Central memory CD8-positive, alpha-beta T cell (primary cell): Measurements from ENCODE around the gene MKS1.

Experiments used
- ATAC-seq: fragments of 150-1000 bp; cut with Tn5 transposase; replicated peaks from 2 replicates; pipeline ENCODE4 v1.10.0; 2022; ENCODE audit warnings: mild to moderate bottlenecking, moderate FRiP score, moderate number of reproducible peaks; ENCODE audit not compliant: poor library complexity, severe bottlenecking; ENCODE audit errors: extremely low read depth
- DNase-seq, 2 donors: peaks; one replicate each; pipeline ENCODE4 v3.0.0; 2021; ENCODE audit warnings: low spot score in 2 of 2
- H3K27ac Mint-ChIP-seq: one replicate; pipeline ENCODE4 v1.8.0; 2022; ENCODE audit warnings: low read depth, mild to moderate bottlenecking, moderate library complexity, mixed read lengths
- H3K27me3 Mint-ChIP-seq: one replicate; pipeline ENCODE4 v1.8.0; 2022; ENCODE audit warnings: mixed read lengths
- H3K36me3 Mint-ChIP-seq: one replicate; pipeline ENCODE4 v1.8.0; 2022; ENCODE audit warnings: mild to moderate bottlenecking, moderate library complexity, mixed read lengths; ENCODE audit not compliant: insufficient read depth
- H3K4me1 Mint-ChIP-seq: one replicate; pipeline ENCODE4 v1.8.0; 2022; ENCODE audit warnings: mixed read lengths
- H3K4me3 Mint-ChIP-seq: one replicate; pipeline ENCODE4 v1.8.0; 2022; ENCODE audit warnings: mild to moderate bottlenecking, moderate library complexity, mixed read lengths
- H3K9me3 Mint-ChIP-seq: one replicate; pipeline ENCODE4 v1.8.0; 2022; ENCODE audit warnings: mixed read lengths

MKS1 gene

DNA sequence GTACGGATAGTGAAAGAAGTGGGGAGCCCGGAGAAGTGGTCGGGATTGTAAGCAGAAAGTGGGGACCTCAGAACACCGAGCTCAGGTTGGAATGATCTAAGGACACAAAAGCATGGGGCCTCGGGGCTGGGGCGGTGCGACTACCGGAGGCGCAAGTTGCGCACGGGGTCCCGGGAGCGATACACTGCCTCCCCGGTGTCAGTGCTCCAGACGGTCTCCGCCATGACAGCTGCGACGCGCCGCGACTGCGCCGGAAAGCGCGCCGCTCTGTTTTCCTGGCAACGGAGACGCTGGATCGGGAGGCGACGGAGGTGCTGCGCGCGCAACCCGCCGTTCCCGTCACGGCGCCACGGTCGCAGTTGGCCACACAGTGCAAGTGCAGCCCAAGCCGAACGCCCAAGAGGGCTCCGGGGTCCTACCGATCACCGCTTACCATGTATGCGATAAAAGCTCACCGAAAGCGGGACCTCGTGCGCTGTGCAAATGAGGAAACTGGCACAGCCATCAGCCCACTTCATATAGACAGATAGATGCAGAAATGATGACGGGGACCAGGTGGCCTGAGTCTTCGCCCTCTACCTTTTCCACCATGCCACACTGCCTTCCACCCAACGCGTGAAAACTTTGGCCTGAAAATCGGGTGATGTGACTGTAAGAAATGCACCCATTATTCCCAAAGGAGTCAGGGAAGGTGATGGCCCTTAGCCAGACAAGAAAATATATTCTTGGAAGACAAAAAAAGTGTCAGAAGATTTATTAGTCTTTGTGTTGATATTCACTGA lies at the start of gene MKS1:
TSS of gene MKS1 (minus strand) at position 249 of the 782 bp plus-strand sequence. CDS start at position 224, 25 bp downstream.
- Mint-ChIP-seq H3K4me1 (peaks cover 14% of the 10 kb centered on the region), H3K4me3 (peak within 1 kb of the TSS; percentile 90), H3K36me3 (peaks cover 22% of the 10 kb centered on the region), H3K27ac (peak within 1 kb of the TSS; percentile 96), H3K9me3 (no peaks in the 10 kb centered on the region), H3K27me3 (peaks cover 2% of the 10 kb centered on the region)
- ATAC-seq (peak; percentile 96), DNase-seq (peak; percentile 88 to 94)

DNA sequence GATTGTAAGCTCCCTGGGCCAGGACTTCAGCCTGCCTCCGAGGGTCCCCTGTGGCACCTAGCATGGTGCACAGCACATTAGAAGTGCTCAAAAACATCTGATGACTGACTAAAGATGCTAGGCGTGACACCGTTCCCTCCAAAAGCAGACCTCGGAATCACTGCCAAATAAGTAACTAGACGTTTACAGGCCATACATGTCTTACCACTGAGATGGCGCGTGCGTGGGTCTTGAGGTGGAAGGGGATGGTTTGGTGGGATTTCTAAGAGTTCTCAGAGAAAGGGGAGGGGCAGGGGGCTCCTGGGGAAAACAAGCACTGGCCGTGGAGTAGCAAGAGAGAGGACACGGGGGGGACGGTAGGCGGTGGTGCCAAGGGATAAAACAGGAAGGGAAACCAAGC lies 49.3 kb upstream of the MKS1 start:
- Mint-ChIP-seq H3K27me3 (peaks cover 66% of the 10 kb centered on the region), H3K27ac (no peak overlapping the region), H3K4me3 (no peak overlapping the region), H3K4me1 (no peaks in the 10 kb centered on the region), H3K9me3 (no peaks in the 10 kb centered on the region), H3K36me3 (peaks cover 2% of the 10 kb centered on the region)
- DNase-seq (peak in 1 of 2 donors; percentile 8), ATAC-seq (no peak)

DNA sequence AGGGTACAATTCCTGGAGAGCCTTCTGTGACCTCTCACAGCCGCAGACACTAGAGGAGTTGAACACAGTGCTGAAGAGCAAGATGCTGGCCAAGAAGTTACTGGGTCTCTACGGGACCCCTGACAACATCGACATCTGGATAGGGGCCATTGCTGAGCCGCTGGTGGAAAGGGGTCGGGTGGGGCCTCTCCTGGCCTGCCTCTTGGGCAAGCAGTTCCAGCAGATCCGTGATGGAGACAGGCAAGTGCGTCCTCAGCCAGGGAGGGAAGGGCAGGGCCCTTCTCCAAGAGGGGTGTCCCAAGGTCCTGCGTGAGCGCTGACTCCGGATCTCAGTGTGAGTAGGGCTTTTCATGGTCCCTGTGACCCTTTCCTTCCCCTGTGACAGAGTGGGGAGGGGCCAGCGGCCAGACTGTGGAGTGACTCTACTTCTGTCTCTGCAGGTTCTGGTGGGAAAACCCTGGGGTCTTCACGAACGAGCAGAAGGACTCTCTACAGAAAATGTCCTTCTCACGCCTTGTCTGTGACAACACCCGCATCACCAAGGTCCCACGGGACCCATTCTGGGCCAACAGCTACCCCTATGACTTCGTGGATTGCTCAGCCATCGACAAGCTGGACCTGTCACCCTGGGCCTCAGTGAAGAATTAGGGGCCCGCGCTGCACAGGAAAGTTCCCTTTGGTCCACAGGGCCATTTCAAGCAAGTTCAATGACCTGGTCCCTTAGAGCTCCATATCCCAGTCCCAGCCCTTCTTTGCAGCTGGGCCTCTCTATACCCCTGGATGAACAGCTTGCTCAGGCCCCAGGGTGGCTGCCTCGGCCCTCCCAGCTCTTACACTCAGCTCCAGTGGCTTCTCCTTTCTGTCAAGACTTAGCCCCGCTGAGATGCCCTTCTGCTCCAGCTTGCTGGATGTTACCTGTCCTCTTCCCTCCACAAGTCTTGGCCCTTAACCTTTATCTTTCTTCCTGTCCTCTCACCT lies 48.6 kb upstream of the MKS1 start:
- Mint-ChIP-seq H3K9me3 (no peaks in the 10 kb centered on the region), H3K27ac (no peak overlapping the region), H3K36me3 (peaks cover 2% of the 10 kb centered on the region), H3K4me1 (no peaks in the 10 kb centered on the region), H3K27me3 (peaks cover 66% of the 10 kb centered on the region), H3K4me3 (no peak overlapping the region)
- peak in 1 of 2 donors; percentile 10 for DNase-seq
- ATAC-seq: no peak

DNA sequence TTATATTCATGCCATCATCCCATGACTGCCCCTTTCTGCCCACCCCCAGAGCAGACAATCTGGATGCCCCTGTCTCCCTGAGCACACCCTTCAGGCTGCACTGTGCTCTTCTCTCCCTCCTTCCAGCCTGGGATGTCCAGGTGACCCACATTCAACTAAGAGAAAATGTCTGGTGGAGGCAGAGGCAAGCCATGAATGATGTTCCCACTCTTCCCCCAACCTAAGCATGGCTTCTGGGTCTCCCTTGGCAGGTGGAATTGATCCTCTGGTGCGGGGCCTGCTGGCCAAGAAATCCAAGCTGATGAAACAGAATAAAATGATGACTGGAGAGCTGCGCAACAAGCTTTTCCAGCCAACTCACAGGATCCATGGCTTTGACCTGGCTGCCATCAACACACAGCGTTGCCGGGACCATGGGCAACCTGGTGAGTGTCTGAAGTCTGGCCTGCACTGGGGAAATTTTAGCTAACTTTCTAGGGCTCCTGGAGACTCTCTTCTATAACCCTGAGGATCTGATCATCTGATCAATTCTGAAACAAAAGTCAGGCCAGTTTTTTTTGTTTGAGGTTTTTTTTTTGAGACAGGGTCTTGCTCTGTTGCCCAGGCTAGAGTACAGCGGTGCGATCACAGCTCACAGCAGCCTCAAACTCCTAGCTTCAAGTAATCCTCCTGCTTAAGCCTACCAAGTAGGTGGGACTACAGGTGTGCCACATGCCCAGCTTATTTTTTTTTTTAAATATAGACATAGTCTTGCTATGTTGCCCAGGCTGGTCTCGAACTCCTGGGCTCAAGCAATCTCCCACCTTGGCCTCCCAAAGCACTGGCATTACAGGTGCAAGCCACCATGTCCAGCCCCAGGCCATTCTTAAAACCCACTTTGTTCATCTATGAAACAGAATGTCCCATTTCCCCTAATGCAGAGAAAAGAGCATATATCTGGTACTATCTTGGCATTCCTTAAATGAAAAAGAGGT lies 47.1 kb upstream of the MKS1 start:
- DNase-seq (peak in 1 of 2 donors; percentile 5), ATAC-seq (no peak)
- H3K4me1 Mint-ChIP-seq: no peaks in the 10 kb centered on the region
- H3K27me3 Mint-ChIP-seq: peaks cover 72% of the 10 kb centered on the region
- H3K36me3 Mint-ChIP-seq: peaks cover 2% of the 10 kb centered on the region
- no peak overlapping the region for H3K27ac Mint-ChIP-seq
- H3K4me3 Mint-ChIP-seq: no peak overlapping the region
- H3K9me3 Mint-ChIP-seq: no peaks in the 10 kb centered on the region

DNA sequence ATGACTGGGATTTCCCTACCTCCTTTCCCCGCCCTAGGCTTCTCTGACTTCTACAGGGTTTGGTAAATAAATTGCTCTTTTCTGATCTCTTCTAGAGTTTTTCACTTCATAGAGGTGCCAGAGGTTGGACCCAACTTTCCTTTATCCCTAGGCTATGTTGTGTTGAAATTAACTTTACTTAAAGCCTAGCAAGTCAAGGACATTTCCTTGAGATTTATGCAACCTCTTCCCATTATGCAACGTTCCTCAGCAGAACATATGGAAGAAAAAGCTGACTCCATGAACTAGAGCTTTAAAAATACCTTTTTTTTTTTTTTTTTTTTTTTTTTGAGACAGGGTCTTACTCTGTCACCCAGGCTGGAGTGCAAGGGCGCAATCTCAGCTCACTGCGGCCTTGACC lies 46.2 kb upstream of the MKS1 start:
- ATAC-seq: no peak
- peaks cover 81% of the 10 kb centered on the region for H3K27me3 Mint-ChIP-seq
- H3K4me1 Mint-ChIP-seq: no peaks in the 10 kb centered on the region
- H3K9me3 Mint-ChIP-seq: no peaks in the 10 kb centered on the region
- no peak overlapping the region for H3K4me3 Mint-ChIP-seq
- peaks cover 2% of the 10 kb centered on the region for H3K36me3 Mint-ChIP-seq
- no peak overlapping the region for H3K27ac Mint-ChIP-seq
- no peak for DNase-seq

DNA sequence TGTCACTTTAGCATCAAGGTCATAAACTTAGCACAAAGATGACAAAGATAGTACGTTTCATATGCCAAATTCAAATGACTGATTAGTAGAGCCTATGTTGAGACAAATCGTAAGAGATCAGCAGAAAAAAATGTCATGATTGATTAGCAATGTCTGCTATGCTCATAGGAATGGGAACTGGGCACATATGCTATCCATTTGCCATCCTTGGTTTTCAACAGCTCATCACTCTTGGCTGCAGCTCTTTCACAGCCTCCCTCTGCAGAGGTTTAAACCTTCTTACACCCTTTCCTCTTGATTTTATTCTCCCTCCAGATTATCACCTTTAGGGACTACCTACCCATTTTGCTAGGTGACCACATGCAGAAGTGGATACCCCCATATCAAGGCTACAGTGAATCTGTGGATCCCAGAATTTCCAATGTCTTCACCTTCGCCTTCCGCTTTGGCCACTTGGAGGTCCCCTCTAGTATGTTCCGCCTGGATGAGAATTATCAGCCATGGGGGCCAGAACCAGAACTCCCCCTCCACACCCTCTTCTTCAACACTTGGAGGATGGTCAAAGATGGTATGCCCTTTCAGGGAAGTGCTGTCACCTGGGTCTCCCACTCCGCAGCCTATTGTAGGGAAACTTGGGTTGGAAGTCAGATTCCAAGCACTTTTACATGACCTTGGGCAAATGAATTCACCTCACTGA lies 45.5 kb upstream of the MKS1 start:
- H3K4me3 Mint-ChIP-seq: no peak overlapping the region
- peaks cover 2% of the 10 kb centered on the region for H3K36me3 Mint-ChIP-seq
- DNase-seq: no peak
- no peaks in the 10 kb centered on the region for H3K9me3 Mint-ChIP-seq
- ATAC-seq: no peak
- no peaks in the 10 kb centered on the region for H3K4me1 Mint-ChIP-seq
- no peak overlapping the region for H3K27ac Mint-ChIP-seq
- peaks cover 87% of the 10 kb centered on the region for H3K27me3 Mint-ChIP-seq

DNA sequence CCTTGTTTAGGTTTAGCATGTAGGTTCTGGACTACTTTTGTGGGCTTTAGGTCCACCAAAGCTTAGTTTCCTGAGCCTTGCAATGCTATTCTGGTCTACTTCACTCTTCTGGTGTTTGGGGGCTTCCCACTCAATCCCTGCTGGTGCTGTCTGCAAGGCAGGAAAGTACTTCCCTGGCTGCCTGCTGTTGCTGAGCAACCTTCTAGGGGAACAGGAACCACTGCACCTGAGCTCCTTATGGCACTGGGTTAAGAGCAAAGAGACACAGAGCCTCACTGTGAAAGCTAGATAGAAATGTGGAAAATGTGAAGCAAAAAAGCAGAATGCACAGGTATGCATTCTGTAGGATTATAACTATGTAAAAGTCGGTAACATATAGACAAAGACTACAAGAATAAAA lies 44.7 kb upstream of the MKS1 start:
- Mint-ChIP-seq H3K4me3 (no peak overlapping the region), H3K27me3 (peaks cover 94% of the 10 kb centered on the region), H3K4me1 (no peaks in the 10 kb centered on the region), H3K36me3 (peaks cover 2% of the 10 kb centered on the region), H3K27ac (no peak overlapping the region), H3K9me3 (no peaks in the 10 kb centered on the region)
- no peak for ATAC-seq
- no peak for DNase-seq

DNA sequence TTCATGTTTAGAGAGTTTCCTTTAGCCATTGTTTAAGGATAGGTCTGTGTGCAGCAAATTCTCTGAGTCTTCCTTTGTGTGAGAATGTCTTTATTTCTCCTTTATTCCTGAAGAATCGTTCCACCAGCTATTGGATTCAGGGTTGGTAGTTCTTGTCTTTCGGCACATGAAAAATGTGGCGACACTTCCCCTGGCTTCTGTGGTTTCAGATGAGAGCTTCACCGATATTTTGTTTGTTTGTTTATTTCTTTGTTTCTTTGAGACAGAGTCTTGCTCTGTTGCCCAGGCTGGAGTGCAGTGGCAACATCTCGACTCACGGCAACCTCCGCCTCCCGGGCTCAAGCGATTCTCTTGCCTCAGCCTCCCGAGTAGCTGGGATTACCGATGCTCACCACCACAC lies 43.1 kb upstream of the MKS1 start:
- H3K4me3 Mint-ChIP-seq: no peak overlapping the region
- peaks cover 98% of the 10 kb centered on the region for H3K27me3 Mint-ChIP-seq
- no peaks in the 10 kb centered on the region for H3K9me3 Mint-ChIP-seq
- no peak overlapping the region for H3K27ac Mint-ChIP-seq
- DNase-seq: no peak
- H3K4me1 Mint-ChIP-seq: no peaks in the 10 kb centered on the region
- H3K36me3 Mint-ChIP-seq: peaks cover 4% of the 10 kb centered on the region
- no peak for ATAC-seq

DNA sequence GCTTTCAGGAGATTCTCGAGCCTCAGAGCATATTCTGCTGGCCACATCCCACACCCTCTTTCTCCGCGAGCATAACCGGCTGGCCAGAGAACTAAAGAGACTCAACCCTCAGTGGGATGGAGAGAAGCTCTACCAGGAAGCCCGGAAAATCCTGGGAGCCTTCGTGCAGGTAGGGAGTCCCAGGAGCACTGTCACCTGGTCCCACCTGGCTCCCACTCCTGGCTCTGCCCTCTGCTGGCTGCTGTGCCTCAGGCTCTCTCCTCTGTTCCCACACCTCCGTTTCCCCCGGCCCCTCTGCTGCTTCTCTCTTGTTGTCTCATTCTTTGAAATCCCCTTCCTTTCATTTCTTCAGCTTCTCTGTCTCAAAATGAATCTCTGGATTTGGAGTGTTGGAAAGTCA lies 35.7 kb upstream of the MKS1 start:
- H3K4me1 Mint-ChIP-seq: no peaks in the 10 kb centered on the region
- H3K36me3 Mint-ChIP-seq: peaks cover 2% of the 10 kb centered on the region
- H3K4me3 Mint-ChIP-seq: no peak overlapping the region
- H3K9me3 Mint-ChIP-seq: no peaks in the 10 kb centered on the region
- H3K27me3 Mint-ChIP-seq: peaks cover 38% of the 10 kb centered on the region
- DNase-seq: peak in 1 of 2 donors; percentile 6
- H3K27ac Mint-ChIP-seq: no peak overlapping the region
- ATAC-seq: no peak

DNA sequence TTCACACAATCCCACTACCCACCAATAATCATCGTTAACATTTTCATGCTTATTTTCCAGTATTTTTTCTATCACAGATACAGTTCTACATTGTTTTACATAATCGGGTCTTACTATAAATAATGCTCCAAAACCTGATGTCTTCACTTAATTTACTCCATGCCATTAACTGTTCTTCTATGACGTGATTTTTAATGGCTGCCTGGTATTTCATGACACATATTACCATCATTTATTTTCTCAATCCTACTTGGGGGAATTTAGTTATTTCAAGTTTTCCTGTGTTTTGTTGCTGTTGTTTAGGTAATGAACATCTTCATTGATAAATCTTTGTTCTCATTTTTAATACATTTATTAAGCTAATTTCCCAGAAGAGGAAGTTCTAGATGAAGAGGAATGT lies 34.0 kb upstream of the MKS1 start:
- DNase-seq (no peak), ATAC-seq (no peak)
- Mint-ChIP-seq H3K27me3 (peaks cover 23% of the 10 kb centered on the region), H3K9me3 (no peaks in the 10 kb centered on the region), H3K27ac (no peak overlapping the region), H3K4me1 (peaks cover 6% of the 10 kb centered on the region), H3K4me3 (no peak overlapping the region), H3K36me3 (peaks cover 3% of the 10 kb centered on the region)

DNA sequence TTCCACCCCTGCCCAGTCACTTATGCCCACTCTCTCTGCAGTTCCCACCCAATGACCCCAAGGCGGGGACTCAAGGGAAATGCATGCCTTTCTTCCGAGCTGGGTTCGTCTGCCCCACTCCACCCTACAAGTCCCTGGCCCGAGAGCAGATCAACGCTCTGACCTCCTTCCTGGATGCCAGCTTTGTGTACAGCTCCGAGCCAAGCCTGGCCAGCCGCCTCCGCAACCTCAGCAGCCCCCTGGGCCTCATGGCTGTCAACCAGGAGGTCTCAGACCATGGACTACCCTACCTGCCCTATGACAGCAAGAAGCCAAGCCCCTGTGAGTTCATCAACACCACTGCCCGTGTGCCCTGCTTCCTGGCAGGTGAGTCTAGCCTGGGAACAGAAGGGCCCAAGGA lies 33.1 kb upstream of the MKS1 start:
- H3K36me3 Mint-ChIP-seq: peaks cover 2% of the 10 kb centered on the region
- DNase-seq: no peak
- peaks cover 14% of the 10 kb centered on the region for H3K4me1 Mint-ChIP-seq
- H3K27ac Mint-ChIP-seq: no peak overlapping the region
- no peak overlapping the region for H3K4me3 Mint-ChIP-seq
- peaks cover 13% of the 10 kb centered on the region for H3K27me3 Mint-ChIP-seq
- no peaks in the 10 kb centered on the region for H3K9me3 Mint-ChIP-seq
- no peak for ATAC-seq
